HG03521 (cell line): ENCODE data around the gene AUTS2.
"Not testable (repeated sequence)": the region's sequence is repeated elsewhere in the genome, so short reads cannot be mapped to it uniquely, and the experiment has no call there.

Experiments
- ATAC-seq: cut with Tn5 transposase; IDR thresholded peaks from one replicate; pipeline ENCODE4 v1.9.1; 2021; ENCODE audit warnings: mild to moderate bottlenecking, moderate library complexity; ENCODE audit not compliant: unreplicated experiment

Gene AUTS2

DNA sequence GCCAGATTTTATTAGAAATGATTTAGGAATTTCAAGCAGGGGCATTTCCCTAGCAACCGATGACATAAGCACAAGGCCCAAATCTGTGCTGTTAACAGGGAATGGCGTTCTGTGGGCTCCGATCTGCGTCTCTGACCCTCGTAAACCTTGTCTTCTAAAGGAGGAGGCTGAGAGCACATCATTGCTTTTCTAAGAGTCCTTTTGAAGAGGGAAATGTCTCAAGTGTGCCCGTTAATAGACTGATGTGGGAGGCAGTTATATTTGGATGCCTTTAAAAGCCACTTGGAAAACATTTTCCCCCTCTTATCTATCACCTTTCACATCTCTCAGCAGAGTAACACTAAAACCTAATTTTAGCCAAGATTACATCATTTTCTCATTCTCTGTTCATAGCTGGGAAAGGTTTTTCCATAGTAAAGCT, 1109.6 kb downstream of the AUTS2 start:
- ATAC-seq: no peak

DNA sequence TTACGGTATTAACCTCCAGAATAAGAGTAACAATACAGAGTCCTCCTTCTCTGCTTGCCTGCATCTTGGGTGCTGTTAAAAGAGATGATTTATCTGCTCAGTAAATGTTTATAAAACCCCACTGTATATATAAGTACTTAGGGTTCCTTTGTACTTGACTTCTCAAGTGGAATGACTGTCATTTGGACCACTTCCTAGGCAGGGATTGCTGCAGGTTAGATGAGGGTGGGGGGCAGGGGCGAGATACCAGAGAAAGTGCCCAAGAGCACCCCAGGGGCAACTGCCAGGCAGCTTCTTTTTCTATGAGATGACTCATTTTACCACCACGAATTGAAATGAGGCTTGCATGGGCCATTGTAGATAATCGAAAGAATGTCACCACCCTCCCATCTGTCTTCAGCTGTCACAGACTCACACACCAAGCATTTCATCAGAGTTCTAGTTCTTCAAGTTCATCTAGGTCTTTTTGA, 1111.8 kb downstream of the AUTS2 start:
- ATAC-seq: no peak

DNA sequence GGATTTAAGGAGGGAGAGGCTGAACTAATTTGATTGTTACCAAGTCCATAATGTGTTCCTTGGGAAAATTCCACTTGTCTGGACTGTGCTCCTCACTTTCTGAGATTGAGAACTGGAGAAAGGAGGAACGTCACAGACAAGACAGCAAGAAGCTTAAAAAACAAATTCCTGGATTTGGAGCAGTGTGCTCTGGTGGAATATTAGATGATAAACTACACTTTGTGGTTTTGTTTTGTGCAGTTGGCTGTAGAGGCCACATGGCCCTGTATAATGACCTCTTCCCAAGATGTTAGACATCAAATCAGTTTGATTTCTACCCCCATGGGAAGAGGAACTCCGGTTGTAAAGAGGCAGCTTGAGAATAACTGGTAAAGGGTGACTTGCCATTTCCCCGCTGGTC, 1112.4 kb downstream of the AUTS2 start:
- ATAC-seq: no peak

DNA sequence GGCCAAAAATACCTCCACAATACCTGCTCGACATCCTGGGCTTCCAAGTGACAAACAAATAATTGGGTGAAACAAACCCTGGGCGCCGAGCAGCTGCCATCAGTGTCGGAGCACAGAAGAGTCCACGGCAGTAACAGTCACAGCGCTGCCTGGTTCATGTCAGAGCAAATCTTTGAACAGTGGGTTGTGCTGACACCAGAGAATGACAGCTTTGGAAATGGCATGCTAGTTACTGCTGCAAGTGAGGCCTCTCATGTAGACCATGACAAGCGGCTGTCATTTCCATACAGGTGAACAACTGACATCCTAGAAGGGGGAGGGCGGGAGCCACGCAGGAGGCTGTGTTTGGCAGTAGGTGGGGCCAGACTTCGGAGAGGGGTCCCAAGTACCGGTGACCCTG, 1113.2 kb downstream of the AUTS2 start:
- ATAC-seq: no peak

DNA sequence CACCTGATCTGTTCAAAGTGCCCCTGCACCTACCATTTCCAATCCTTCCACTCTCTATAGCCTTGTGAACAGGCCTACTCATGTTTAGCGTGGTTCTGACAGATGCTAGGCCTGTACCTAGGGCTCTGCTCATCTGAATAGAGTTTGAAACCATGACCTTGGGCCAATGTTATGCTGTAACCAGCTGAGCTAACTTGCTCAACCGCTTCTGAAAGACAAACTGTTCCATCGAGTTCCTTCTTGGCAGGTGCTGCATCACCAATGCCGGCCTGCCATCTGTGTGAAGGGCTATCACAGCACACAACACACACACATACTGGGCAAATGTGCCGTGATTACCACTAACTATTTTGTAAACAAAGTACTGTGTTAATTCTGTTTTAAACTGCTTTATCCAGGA, 1114.7 kb downstream of the AUTS2 start:
- ATAC-seq: no peak

DNA sequence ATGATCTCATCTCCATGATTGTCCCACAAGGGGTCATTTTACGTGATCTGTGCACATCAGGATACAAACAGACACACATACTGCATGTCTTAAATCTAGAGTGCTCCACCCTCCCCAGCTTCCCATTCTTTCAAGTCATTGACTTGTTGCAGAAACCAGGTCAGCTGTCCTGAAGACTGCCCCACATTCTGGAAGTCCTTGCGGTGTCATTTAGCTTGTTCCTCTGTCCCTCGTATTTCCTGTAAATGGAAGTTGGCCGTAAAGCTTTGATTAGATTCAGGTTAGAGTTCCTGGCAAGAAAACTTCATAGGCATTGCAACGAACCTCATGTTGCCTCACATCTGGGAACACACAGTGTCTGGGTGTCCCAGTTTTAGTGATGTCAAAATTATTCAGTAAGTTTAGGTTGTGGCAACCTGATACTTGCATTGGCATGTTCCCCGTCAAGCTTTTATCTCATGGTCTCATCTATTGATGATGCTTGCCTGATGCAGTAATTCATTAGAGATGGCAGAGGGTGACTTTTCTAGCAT, 1116.3 kb downstream of the AUTS2 start:
- ATAC-seq: no peak

DNA sequence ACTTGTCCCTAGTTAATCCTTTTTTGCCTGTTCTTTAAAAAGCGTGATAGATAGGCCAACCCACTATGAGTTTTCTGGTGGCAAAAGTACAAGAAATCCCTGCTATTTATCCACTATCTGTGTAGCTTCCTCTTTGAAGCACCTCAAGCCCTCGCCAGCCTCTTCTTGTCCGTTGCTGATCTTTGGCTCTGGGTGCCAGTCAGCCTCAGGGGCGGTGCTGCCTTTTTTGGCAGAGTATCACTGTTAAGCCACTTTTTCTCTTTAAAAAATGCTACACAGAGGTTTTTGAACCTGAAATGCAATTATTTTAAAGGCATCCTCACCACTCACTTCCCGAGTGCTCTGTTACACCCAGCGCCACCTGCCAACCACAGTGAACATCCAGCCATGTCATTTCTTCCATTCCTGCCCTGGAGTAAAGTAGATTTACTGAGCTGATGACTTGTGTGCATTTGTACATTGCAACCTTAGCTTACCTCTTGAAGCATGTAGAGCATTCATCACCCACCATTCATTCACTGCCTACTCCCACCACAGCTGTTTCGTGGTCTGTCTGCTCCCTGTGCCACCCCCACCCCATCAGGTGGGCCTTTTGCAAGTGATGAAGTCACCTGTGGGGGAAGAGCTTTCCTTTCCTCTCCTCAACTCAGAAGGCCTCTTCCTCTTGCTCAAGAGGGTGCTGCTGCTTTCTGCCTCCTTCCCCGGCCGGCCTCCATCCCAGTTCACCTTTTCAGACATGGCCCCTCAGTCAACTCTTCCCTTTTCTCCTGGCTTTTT, 1119.5 kb downstream of the AUTS2 start:
- no peak for ATAC-seq

DNA sequence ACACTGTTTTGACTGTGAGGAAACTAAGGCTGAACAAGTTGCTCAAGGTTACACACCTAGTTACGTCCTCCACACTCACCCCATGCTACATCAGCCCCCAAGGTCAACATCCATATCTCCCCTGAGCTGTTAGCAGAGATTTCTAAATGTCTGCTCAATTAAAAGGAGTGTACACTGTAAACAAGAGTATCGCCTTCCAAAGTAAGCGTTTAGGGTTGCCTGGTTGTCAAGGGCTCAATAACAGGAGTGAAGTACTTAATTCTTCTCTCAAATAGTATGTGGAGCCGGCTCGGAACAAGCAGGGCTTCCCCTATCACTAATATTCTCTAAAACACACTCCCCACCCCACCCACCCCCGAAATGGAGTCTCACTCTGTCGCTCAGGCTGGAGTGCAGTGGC, 1120.8 kb downstream of the AUTS2 start:
- no peak for ATAC-seq

DNA sequence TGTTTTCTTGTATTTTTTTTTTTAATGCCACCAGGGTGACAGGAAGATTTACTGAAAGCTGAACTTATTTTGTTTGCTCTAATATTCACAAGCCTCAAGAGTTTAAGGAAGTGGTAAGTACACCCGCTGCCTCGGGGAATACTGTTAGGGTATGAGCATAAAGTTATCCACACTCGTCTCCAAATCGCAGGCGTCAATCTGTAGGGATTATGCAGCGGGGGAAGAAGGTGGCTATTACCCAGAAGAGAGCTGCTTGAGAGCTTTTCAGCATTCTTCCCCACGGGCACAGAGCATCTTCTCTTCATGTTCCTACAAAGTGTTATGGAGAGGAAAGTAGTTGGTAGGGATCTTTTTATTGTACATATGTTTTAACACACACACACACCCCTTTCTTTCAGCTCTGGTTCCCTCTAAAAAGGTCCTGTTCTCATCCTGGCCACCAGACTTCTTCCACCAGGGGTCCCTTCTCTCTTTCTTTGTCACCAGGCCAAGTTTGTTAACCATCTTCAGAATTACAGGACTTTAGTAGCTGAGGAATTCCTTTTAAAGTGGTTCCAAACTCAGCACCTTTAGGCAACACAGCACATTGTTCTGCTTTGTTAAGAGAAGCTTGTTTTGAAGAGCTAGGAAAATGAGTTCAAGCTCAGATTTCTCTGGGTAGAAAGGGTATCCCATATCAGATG, 1122.1 kb downstream of the AUTS2 start:
- ATAC-seq: no peak

DNA sequence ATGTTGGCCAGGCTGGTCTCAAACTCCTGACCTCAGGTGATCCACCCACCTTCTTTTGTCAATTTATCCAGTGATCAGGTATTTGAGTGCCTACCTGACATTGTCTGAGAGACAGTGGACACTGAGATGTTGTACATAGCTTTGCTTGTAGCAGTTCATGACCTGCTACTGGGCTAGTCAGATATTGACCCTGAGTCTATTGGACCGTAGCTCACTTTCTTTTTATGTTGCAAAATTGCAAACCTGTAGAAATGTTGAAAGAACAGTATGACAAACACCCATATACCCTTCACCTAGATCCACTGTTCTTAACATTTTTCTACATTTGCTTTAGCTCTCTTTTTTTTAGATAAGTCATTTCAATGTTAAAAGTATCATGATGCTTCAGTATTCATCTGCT, 1123.2 kb downstream of the AUTS2 start:
- ATAC-seq: no peak

DNA sequence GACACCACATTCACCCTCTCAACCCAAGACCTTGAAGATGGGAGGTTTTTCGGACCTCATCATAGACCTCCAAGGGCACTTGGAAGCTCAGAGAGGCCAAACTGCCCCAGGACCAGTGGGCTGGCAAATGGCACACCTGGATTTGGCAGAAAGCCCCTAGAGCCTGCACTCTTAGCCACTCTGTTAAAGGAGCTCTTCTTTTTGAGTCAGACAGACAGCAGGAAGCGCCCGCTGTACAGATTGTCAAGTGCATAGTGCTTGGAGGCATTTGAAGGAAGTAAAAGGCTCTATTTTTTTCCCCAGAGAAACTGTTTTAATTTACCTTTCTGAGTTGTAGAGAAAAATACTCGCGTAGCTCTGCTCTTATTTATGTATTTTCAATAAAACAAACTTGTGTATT, 1125.1 kb downstream of the AUTS2 start:
- no peak for ATAC-seq

DNA sequence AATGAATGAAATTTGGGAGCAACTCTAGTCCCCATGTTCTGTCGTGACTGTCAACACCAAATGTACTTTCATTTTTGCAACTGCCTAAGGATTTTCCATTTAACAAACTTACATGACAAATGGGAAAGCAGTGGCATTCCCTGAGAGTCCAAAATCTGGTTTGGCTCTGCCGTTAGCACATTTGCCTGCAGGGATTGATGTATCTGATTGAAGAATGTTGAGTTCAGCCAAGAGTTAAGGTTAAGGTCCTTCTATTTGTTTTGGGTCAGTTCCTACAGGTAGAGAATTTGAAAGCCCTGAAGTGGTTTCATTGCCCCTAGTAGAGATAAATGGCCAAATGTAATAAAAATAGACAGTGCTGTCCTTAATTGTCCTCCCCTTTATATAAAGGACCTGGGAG, 1127.2 kb downstream of the AUTS2 start:
- no peak for ATAC-seq

DNA sequence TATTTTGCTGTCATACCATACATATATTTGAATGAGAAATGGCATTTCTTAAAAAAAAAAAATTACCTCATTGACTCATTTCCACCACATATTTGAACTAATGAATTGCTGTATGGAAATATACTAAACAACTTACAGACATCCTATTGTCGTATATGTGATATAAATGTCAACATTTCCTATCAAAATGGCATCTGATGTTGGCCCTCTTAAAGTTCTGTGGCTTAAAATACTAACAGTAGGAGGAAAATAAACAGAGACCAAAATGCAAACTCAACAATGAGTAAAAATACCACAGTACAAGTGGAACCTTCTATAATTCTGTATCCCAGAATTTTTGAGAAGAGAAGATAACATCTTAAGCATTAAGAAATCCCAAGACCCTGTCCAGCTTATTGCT, 1128.0 kb downstream of the AUTS2 start:
- ATAC-seq: no peak

DNA sequence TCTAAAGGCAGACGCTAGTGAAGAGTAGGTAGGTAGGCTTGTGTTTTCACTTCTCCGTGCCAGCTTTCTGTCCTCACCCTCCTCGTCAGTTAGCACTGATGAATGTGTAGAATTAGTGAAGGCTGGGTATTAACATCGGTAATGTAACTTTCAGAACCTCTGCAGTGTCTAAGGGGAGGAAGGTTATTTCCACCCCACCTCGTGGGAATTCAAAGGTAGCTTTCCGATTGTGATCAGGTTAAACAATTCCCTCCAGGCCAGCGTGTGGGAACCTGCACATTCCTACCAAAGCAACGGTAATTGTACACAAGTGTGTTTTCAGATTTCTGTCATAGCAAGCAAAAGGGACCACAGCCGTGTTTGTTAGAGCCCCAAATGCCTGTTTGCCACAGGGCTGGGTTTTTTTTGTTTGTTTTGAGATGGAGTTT, 1128.7 kb downstream of the AUTS2 start:
- peak; percentile 54 for ATAC-seq

DNA sequence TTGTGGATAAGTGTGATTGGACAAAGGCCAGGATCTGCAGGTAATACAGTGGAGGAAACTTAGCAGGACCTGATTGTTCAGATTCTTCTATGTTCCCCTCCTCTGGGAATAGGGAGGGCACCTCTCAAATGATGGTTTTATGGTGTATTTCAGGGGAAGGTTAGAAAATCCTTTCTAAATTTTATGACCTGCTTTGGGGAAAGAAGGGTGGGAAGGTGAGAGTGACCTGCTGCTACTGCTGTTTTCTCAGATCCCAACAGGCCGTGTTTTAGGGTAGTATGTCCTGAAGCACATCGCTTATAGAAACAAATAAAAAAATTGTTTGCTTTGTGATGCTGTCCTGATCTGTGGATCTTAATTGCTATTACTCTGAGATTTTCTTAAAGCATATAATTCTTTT, 1129.6 kb downstream of the AUTS2 start:
- no peak for ATAC-seq

DNA sequence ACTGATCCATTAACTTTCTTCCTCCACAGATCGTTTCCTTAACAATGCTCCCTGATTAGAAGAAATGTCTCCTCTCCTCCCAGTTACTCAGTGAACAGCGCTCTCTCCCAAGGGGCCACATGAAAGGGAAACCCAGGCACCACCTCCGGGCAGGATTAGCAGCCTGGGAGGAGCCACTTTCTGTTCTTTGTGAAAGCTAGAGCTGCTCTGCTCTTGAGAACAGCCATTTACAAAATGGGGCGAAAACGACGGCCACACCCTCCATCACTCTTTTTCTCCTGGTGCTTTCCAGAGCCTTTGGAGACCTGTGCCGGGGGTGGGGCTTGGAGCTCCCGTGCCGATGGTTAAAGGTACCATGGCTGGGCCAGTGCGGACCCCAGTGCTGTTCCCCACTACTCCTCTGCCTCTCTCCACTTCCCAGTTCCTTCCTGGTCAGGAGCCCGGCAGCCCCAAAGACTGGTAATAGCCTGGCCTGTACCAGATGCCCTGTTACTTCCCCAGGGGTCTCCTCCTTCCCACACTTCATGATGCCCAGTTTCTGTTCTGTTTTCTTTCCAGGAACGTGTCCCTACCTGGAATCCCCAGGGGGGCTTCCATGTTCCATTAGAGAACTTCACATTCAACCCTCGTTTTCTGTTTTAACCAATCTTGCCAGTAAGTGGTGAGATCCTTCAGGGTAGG, 1130.7 kb downstream of the AUTS2 start:
- ATAC-seq: no peak

DNA sequence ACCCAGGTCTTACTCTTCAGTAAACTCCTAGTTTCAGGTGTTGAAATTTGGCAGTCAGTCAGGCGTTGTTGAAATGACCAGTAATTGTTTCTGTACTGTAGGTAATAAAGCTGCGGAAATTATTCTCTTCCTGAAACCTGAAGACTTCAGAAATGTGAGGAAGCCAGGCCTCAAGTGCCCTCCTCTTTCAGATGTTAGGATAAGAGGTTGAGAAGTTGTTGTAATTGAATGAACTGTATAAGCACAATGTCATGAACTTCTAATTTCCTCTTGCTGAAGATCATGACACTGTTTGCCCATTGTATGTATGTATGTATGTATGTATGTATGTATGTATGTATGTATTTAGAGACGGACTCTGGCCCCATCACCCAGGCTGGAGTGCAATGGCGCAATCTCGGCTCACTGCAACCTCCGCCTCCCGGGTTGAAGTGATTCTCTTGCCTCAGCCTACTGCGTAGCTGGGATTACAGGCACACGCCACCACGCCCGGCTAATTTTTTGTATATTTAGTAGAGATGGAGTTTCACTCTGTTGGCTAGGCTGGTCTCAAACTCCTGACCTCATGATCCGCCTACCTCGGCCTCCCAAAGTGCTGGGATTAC, 1131.4 kb downstream of the AUTS2 start:
- ATAC-seq: not testable (repeated sequence)

DNA sequence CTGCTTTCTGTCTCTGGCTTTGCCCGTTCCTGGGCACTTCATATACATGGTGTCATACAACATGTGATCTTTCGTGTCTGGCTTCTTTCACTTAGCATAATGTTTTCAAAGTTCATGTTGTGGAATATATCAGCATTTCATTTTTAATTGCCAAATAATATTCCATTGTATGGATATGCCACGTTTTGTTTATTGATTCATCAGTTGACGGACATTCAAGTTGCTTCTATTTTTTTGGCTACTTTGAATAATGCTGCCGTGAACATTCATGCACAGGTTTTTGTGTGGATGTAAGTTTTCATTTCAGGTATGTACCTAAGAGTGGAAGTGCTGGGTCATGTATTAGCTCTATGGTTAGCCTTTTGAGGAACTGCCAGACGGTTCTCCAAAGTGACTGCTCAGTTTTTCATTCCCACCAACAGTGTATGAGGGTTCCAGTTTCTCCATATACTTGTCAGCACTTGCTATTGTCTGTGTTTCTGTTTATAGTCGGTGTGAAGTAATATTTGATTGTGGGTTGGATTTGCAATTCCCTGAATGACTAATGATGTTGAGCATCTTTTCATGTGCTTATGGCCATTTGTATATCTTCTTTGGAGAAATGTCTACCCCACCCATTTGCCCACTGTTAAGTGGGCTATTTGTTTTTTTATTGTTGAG, 1132.3 kb downstream of the AUTS2 start:
- ATAC-seq: no peak

DNA sequence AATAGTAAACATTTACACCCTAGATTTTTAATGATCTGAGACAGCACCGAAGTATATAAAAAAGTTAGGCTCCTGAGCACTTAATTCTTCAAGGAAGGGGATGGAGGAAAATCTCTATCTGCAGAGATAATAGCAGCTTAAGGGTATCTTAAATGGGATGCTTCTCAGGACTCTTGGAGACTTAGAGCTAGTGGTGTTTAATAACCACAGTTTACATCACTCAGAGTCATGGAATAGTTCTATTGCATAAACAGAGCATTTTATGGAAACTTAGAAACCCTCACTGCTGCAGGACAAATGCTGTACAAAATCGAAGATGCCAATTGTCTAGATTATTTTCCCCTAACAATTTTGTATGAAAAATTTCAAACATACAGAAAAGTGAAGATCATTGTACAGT, 1134.8 kb downstream of the AUTS2 start:
- ATAC-seq: no peak

DNA sequence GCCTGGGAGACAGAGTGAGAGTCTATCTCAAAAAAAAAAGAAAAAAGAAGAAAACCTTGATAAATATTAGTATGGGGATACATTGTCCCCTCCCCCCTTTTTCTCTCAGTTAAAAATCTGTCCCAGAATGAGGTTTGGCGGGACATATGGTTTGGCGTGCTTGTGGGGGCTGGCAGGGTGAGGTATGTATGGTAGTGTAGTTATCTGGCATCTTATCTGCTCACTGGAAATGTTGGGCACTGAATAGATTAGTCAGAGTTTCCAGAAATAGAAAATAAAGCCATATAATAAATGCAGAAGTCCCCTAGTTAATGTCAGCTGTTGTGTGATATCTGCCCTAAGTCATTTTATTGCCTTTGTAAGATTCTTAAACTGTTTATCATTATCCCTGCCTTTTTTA, 1136.1 kb downstream of the AUTS2 start:
- no peak for ATAC-seq

DNA sequence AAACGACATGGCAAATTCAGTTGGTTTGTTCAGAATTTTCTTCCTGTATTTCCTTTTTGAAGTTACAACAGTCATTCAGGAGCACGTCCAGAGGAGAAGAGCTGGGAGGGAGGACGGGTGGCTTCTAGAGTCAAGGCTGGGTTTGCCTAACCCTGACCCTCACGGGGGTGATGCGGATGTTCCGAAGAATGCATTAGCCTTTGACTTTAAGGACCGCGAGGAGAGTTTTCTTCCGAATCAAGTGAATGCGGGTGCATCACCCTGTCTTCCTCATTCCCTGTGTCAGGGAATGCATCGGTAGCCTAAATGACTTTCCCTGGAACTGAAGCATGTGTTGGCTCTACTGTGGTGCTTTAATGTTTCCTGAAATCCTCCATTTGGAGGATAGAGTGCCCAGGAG, 1137.0 kb downstream of the AUTS2 start:
- no peak for ATAC-seq
